Spleen (tissue), 11 donors: ENCODE measurements around the gene MVK. TPM values are rescaled to one million over a fixed set of nuclear protein-coding genes. Genes with fewer than 3 reads are reported as not detected.

Source experiments
- DNase-seq: peaks from one replicate; pipeline ENCODE4 v3.0.0-alpha.2; 2020
- H3K27ac ChIP-seq, 8 donors: fragments of 200-600 bp; sonication (generic) in 7 of 8; 1 replicate in 4 of 8; 2 replicates in 4 of 8; pipeline versions ENCODE4 v1.5.0 to v1.8.0; 2016 to 2021; ENCODE audit warnings: inconsistent platforms in 4 of 8, mild to moderate bottlenecking in 4 of 8, moderate library complexity in 1 of 8
- H3K27me3 ChIP-seq, 7 donors: fragments of 200-600 bp; sonication (generic) in 6 of 7; replicated peaks in 1 of 7; 1 replicate in 4 of 7; 2 replicates in 3 of 7; pipeline versions ENCODE4 v1.5.0 to v1.8.0; 2016 to 2021; ENCODE audit warnings: inconsistent platforms in 3 of 7, mild to moderate bottlenecking in 1 of 7
- H3K36me3 ChIP-seq, 6 donors: fragments of 200-600 bp; sonication (generic) in 5 of 6; 1 replicate in 4 of 6; 2 replicates in 2 of 6; pipeline versions ENCODE4 v1.5.0 to v1.8.0; 2016 to 2021; ENCODE audit warnings: inconsistent platforms in 2 of 6
- H3K4me1 ChIP-seq, 6 donors: fragments of 200-600 bp; sonication (generic) in 5 of 6; 1 replicate in 3 of 6; 2 replicates in 3 of 6; pipeline versions ENCODE4 v1.5.0 to v1.8.0; 2016 to 2021; ENCODE audit warnings: inconsistent platforms in 3 of 6
- H3K4me3 ChIP-seq, 8 donors: fragments of 200-600 bp; sonication (generic) in 7 of 8; 1 replicate in 4 of 8; 2 replicates in 4 of 8; pipeline versions ENCODE4 v1.5.0 to v1.8.0; 2016 to 2021; ENCODE audit warnings: inconsistent platforms in 4 of 8, mild to moderate bottlenecking in 4 of 8, moderate library complexity in 2 of 8
- H3K9me3 ChIP-seq, 8 donors: fragments of 200-600 bp; sonication (generic) in 7 of 8; 1 replicate in 4 of 8; 2 replicates in 4 of 8; pipeline versions ENCODE4 v1.5.0 to v1.8.0; 2016 to 2021; ENCODE audit warnings: inconsistent platforms in 4 of 8
- CTCF ChIP-seq, 11 experiments: fragments of 200-600 bp in 7 of 11; fragments of 450-650 bp in 4 of 11; sonication (generic) in 4 of 11; IDR thresholded peaks in 8 of 11; conservative IDR thresholded peaks in 3 of 11; 1 replicate in 7 of 11; 2 replicates in 4 of 11; pipeline versions ENCODE4 v1.4.0 to v1.8.0; 2016 to 2021; ENCODE audit warnings: antibody characterized with exemption in 11 of 11, inconsistent platforms in 4 of 11, mild to moderate bottlenecking in 1 of 11
- POLR2A ChIP-seq, 3 donors: fragments of 450-650 bp; IDR thresholded peaks; one replicate each; pipeline ENCODE4 v1.5.1; 2017; ENCODE audit warnings: antibody characterized with exemption in 3 of 3, mild to moderate bottlenecking in 1 of 3
- POLR2AphosphoS5 ChIP-seq, 3 donors: sonication (generic); formaldehyde crosslinking; IDR thresholded peaks; one replicate each; pipeline ENCODE4 v1.5.1; 2017; ENCODE audit warnings: antibody characterized with exemption in 3 of 3
- WGBS, 5 donors: extraction: QIAGEN DNeasy Blood & Tissue Kit in 3 of 5; methylation state at CpG; one replicate each; pipeline versions ENCODE4 v1.1.5 to v1.1.7; 2013 to 2018; 5-methylcytosine and 5-hydroxymethylcytosine counted together
- intact Hi-C: fragments of 100-400 bp; cut with DNase I; formaldehyde crosslinking; loops from one replicate; pipeline ENCODE4 v1.15.0; 2023; ENCODE audit warnings: low total_unique reads
- polyA plus RNA-seq, 3 donors: library from polyadenylated mRNA; stranded (reverse); fragments of 200-250 nt; gene quantifications; one replicate each; pipeline ENCODE4 v1.2.1, GENCODE V29; 2013
- total RNA-seq, 7 donors: library from RNA; depleted of rRNA in 3 of 7; stranded (reverse); fragments of >200 nt in 3 of 7; fragmentation: NEBNext Ultra II Directional in 4 of 7; extraction: Animal tissue kit (Norgen Biotek cat#: 25700) in 4 of 7; gene quantifications; one replicate each; pipeline versions ENCODE4 v1.1.0 to v1.2.1, GENCODE V29; 2016 to 2021
- donor health status: healthy with polysubstance abuse.
- donor health status: DM: no; HTN: no; CAD: no; lungs with moderate emphysema.
- donor health status: DM: no; HTN: no; CAD: no.
- donor health status: Bipolar disorder and iron deficiency.
- donor health status: healthy.
- donor health status: DM: no; HTN: no; CAD: no.
- donor health status: DM: yes; HTN: yes; CAD: no.

The MVK gene
- total and polyA plus RNA-seq, 10 donors = 6.2 to 16.5 (median 9.4) TPM

GRCh38 chr12:109568486-109568885, 5.1 kb upstream of the MVK start:
- TF ChIP-seq POLR2A (IDR thresholded peaks at IDR 0.05) (no peak), CTCF (IDR thresholded peaks at IDR 0.05 in 8 of 11, conservative IDR thresholded peaks at IDR 0.05 in 3 of 11) (no peak), POLR2AphosphoS5 (IDR thresholded peaks at IDR 0.05) (no peak)
- no peak for DNase-seq
- no peaks in the 10 kb centered on the region for H3K27me3 ChIP-seq
- no peaks in the 10 kb centered on the region for H3K9me3 ChIP-seq
- peaks cover 0 to 73% (median 47%) of the 10 kb centered on the region in 6 donors for H3K36me3 ChIP-seq
- no peak overlapping the region for H3K4me3 ChIP-seq
- intact Hi-C loops = no loop called here
- H3K27ac ChIP-seq = no peak overlapping the region
- peaks cover 0 to 19% (median 8%) of the 10 kb centered on the region in 6 donors for H3K4me1 ChIP-seq
- WGBS, 5 donors = 89 to 97% (median 90%) methylated on average over 7 of the region's 7 CpGs

- Histone ChIP-seq H3K4me1 (peaks cover 4 to 36% (median 20%) of the 10 kb centered on the region in 6 donors), H3K36me3 (peaks cover 0 to 55% (median 32%) of the 10 kb centered on the region in 6 donors), H3K27ac (no peak overlapping the region), H3K9me3 (no peaks in the 10 kb centered on the region), H3K27me3 (no peaks in the 10 kb centered on the region), H3K4me3 (peak overlapping the region in 1 of 8 donors; percentile 77)
- no peak for TF ChIP-seq POLR2AphosphoS5 (IDR thresholded peaks at IDR 0.05)
- TF ChIP-seq CTCF (IDR thresholded peaks at IDR 0.05 in 8 of 11, conservative IDR thresholded peaks at IDR 0.05 in 3 of 11) = no peak
- no peak for TF ChIP-seq POLR2A (IDR thresholded peaks at IDR 0.05)
- WGBS, 5 donors = 86 to 96% (median 90%) methylated on average over 5 of the region's 5 CpGs
- intact Hi-C loops = no loop called here
- no peak for DNase-seq
Observed at GRCh38 chr12:109571773-109572505, 1.7 kb upstream of the MVK start.

DNA sequence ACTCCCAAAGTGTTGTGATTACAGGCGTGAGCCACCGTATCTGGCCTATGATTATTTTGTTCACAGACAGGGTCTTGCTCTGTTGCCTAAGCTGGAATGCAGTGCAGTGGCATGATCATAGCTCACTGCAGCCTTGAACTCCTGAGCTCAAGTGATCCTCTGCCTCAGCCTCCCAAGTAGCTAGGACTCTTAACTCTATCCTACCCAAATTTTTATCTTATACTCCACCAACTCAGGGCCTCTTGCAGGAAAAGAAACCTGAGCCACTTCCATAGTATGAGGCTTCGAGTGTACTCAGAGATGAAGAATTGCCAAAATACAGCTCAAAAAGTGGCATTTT, 1.1 kb upstream of the MVK start:
- peak overlapping the region in 6 of 8 donors; percentile 61 to 87 (median 78) for H3K4me3 ChIP-seq
- TF ChIP-seq CTCF (IDR thresholded peaks at IDR 0.05 in 8 of 11, conservative IDR thresholded peaks at IDR 0.05 in 3 of 11) (no peak), POLR2AphosphoS5 (IDR thresholded peaks at IDR 0.05) (no peak), POLR2A (IDR thresholded peaks at IDR 0.05) (no peak)
- intact Hi-C loops = no loop called here
- no peaks in the 10 kb centered on the region for H3K27me3 ChIP-seq
- no peaks in the 10 kb centered on the region for H3K9me3 ChIP-seq
- 81 to 90% (median 85%) methylated on average over 3 of the region's 3 CpGs for WGBS, 5 donors
- peaks cover 0 to 55% (median 33%) of the 10 kb centered on the region in 6 donors for H3K36me3 ChIP-seq
- H3K27ac ChIP-seq = peak overlapping the region in 5 of 8 donors; percentile 85 to 93 (median 85)
- DNase-seq = no peak
- H3K4me1 ChIP-seq = peaks cover 4 to 36% (median 20%) of the 10 kb centered on the region in 6 donors

- peaks cover 4 to 36% (median 20%) of the 10 kb centered on the region in 6 donors for H3K4me1 ChIP-seq
- H3K9me3 ChIP-seq = no peaks in the 10 kb centered on the region
- peak overlapping the region; percentile 52 to 87 (median 73) for H3K4me3 ChIP-seq
- H3K36me3 ChIP-seq = peaks cover 0 to 55% (median 33%) of the 10 kb centered on the region in 6 donors
- 1 to 2% (median 2%) methylated on average over 10 to 13 of the region's 13 CpGs for WGBS, 5 donors
- DNase-seq = no peak
- no peaks in the 10 kb centered on the region for H3K27me3 ChIP-seq
- H3K27ac ChIP-seq = peak overlapping the region in 6 of 8 donors; percentile 82 to 93 (median 85)
- intact Hi-C loops = no loop called here
- TF ChIP-seq POLR2A (IDR thresholded peaks at IDR 0.05) (no peak), CTCF (IDR thresholded peaks at IDR 0.05 in 8 of 11, conservative IDR thresholded peaks at IDR 0.05 in 3 of 11) (no peak), POLR2AphosphoS5 (IDR thresholded peaks at IDR 0.05) (no peak)
Observed at GRCh38 chr12:109573914-109574244, 285 bp downstream of the MVK start.
